Neural cell (in vitro differentiated cells): Measurements from ENCODE around the gene AP3S2. TPM values are rescaled to one million over a fixed set of nuclear protein-coding genes. Genes with fewer than 3 reads are reported as not detected.

Experiments used
- H2AFZ ChIP-seq: fragments of 200-600, 300-800 bp; sonication (generic), shearing (Covaris generic); 2 replicates; pipeline ENCODE4 v1.6.0; 2014; ENCODE audit warnings: low read depth, mild to moderate bottlenecking, antibody characterized with exemption, low read length, moderate library complexity
- H3F3A ChIP-seq: fragments of 200-600 bp; shearing (Covaris generic); 2 replicates; pipeline ENCODE4 v1.6.1; 2016; ENCODE audit warnings: mild to moderate bottlenecking, moderate library complexity, mixed read lengths, antibody characterized with exemption, low read length; ENCODE audit not compliant: insufficient read depth, poor library complexity, severe bottlenecking
- H3K27ac ChIP-seq: fragments of 200-600, 300-800 bp; sonication (generic), shearing (Covaris generic); 2 replicates; pipeline ENCODE4 v1.5.1; 2014; ENCODE audit warnings: mild to moderate bottlenecking, low read length, moderate library complexity
- H3K27me3 ChIP-seq: fragments of 300-800, 200-600 bp; sonication (generic), shearing (Covaris generic); 2 replicates; pipeline ENCODE4 v1.6.0; 2014; ENCODE audit warnings: mild to moderate bottlenecking, low read depth, low read length, moderate library complexity; ENCODE audit not compliant: insufficient read depth
- H3K36me3 ChIP-seq: fragments of 300-800, 200-600 bp; sonication (generic), shearing (Covaris generic); 2 replicates; pipeline ENCODE4 v1.5.1; 2014; ENCODE audit warnings: mild to moderate bottlenecking, antibody characterized with exemption, low read length, moderate library complexity; ENCODE audit not compliant: insufficient read depth
- H3K4me2 ChIP-seq: fragments of 300-800, 200-600 bp; sonication (generic), shearing (Covaris generic); 2 replicates; pipeline ENCODE4 v1.6.0; 2014; ENCODE audit warnings: mild to moderate bottlenecking, low read length
- H3K4me3 ChIP-seq: fragments of 300-800, 200-600 bp; sonication (generic), shearing (Covaris generic); 2 replicates; pipeline ENCODE4 v1.5.1; 2014; ENCODE audit warnings: mild to moderate bottlenecking, low read length, moderate library complexity
- H3K79me2 ChIP-seq: fragments of 200-600 bp; shearing (Covaris generic); replicated peaks from 2 replicates; pipeline ENCODE4 v1.6.0; 2014; ENCODE audit warnings: mild to moderate bottlenecking, low read length, moderate library complexity; ENCODE audit not compliant: insufficient read depth
- H3K9ac ChIP-seq: fragments of 300-800, 200-600 bp; sonication (generic), shearing (Covaris generic); 2 replicates; pipeline ENCODE4 v1.6.1; 2016; ENCODE audit warnings: mild to moderate bottlenecking, low read length, mixed read lengths
- H3K9me2 ChIP-seq: fragments of 200-600 bp; shearing (Covaris generic); 2 replicates; pipeline ENCODE4 v1.6.1; 2016; ENCODE audit warnings: mild to moderate bottlenecking, low read length, mixed read lengths; ENCODE audit not compliant: insufficient read depth
- H3K9me3 ChIP-seq: fragments of 200-600, 300-800 bp; sonication (generic), shearing (Covaris generic); 2 replicates; pipeline ENCODE4 v1.6.1; 2016; ENCODE audit warnings: mild to moderate bottlenecking, mixed run types, low read length, moderate library complexity, mixed read lengths
- H4K20me1 ChIP-seq: fragments of 200-600 bp; shearing (Covaris generic); 2 replicates; pipeline ENCODE4 v1.6.1; 2016; ENCODE audit warnings: mild to moderate bottlenecking, mixed run types; ENCODE audit not compliant: insufficient read depth
- CTCF ChIP-seq: fragments of 450-650 bp; IDR thresholded peaks from 2 replicates; pipeline ENCODE4 v1.5.1; 2014; ENCODE audit warnings: antibody characterized with exemption, mild to moderate bottlenecking, moderate library complexity; ENCODE audit not compliant: poor library complexity, severe bottlenecking
- EP300 ChIP-seq: fragments of 450-650 bp; conservative IDR thresholded peaks from 2 replicates; pipeline ENCODE4 v1.6.1; 2014; ENCODE audit warnings: antibody characterized with exemption, mild to moderate bottlenecking, moderate library complexity; ENCODE audit not compliant: poor library complexity, severe bottlenecking
- EZH2 ChIP-seq: fragments of 200-600, 300-800 bp; shearing (Covaris generic), sonication (generic); IDR thresholded peaks from 2 replicates; pipeline ENCODE4 v1.6.1; 2014; ENCODE audit warnings: antibody characterized with exemption, low read length, borderline replicate concordance, mild to moderate bottlenecking; ENCODE audit not compliant: insufficient read depth, poor library complexity, severe bottlenecking
- MXI1 ChIP-seq: fragments of 450-650 bp; conservative IDR thresholded peaks from 2 replicates; pipeline ENCODE4 v1.6.1; 2014; ENCODE audit warnings: antibody characterized with exemption, mild to moderate bottlenecking; ENCODE audit not compliant: poor library complexity, severe bottlenecking
- POLR2AphosphoS5 ChIP-seq: IDR thresholded peaks from 2 replicates; pipeline ENCODE4 v1.6.1; 2012
- RAD21 ChIP-seq: fragments of 450-650 bp; conservative IDR thresholded peaks from 2 replicates; pipeline ENCODE4 v1.6.1; 2014; ENCODE audit warnings: antibody characterized with exemption, mild to moderate bottlenecking, moderate library complexity
- SMC3 ChIP-seq: fragments of 450-650 bp; conservative IDR thresholded peaks from 2 replicates; pipeline ENCODE4 v1.6.1; 2014; ENCODE audit warnings: antibody characterized with exemption, mild to moderate bottlenecking, moderate library complexity; ENCODE audit not compliant: poor library complexity
- TAF1 ChIP-seq: IDR thresholded peaks from 2 replicates; pipeline ENCODE4 v1.6.1; 2012; ENCODE audit warnings: low read depth
- polyA plus RNA-seq: library from polyadenylated mRNA; depleted of rRNA; stranded (reverse); fragments of >200 nt; gene quantifications from 2 replicates; pipeline ENCODE4 v1.2.3, GENCODE V29; 2014
- TF ChIP-seq, protein P1 (sequence below): IDR thresholded peaks from 2 replicates; pipeline ENCODE4 v1.6.1; 2012; ENCODE audit warnings: borderline replicate concordance

AP3S2 gene
- polyA plus RNA-seq, 1 donor from 2014 or later, result 47.6 TPM

GRCh38 chr15:89899951-89900567 lies 6.3 kb upstream of the AP3S2 start:
- H3F3A ChIP-seq, result no peaks in the 10 kb centered on the region
- no peaks in the 10 kb centered on the region for H3K36me3 ChIP-seq
- no peaks in the 10 kb centered on the region for H3K9me2 ChIP-seq
- no peaks in the 10 kb centered on the region for H3K27me3 ChIP-seq
- H3K4me2 ChIP-seq, result no peak overlapping the region
- no peak overlapping the region for H3K27ac ChIP-seq
- no peak overlapping the region for H3K9ac ChIP-seq
- TF ChIP-seq EP300, result no peak
- TF ChIP-seq MXI1, result no peak
- TF ChIP-seq POLR2AphosphoS5, result no peak
- TF ChIP-seq TAF1, result no peak
- no peak for TF ChIP-seq RAD21
- TF ChIP-seq SMC3, result no peak
- no peak for TF ChIP-seq EZH2
- TF ChIP-seq, protein P1, sequence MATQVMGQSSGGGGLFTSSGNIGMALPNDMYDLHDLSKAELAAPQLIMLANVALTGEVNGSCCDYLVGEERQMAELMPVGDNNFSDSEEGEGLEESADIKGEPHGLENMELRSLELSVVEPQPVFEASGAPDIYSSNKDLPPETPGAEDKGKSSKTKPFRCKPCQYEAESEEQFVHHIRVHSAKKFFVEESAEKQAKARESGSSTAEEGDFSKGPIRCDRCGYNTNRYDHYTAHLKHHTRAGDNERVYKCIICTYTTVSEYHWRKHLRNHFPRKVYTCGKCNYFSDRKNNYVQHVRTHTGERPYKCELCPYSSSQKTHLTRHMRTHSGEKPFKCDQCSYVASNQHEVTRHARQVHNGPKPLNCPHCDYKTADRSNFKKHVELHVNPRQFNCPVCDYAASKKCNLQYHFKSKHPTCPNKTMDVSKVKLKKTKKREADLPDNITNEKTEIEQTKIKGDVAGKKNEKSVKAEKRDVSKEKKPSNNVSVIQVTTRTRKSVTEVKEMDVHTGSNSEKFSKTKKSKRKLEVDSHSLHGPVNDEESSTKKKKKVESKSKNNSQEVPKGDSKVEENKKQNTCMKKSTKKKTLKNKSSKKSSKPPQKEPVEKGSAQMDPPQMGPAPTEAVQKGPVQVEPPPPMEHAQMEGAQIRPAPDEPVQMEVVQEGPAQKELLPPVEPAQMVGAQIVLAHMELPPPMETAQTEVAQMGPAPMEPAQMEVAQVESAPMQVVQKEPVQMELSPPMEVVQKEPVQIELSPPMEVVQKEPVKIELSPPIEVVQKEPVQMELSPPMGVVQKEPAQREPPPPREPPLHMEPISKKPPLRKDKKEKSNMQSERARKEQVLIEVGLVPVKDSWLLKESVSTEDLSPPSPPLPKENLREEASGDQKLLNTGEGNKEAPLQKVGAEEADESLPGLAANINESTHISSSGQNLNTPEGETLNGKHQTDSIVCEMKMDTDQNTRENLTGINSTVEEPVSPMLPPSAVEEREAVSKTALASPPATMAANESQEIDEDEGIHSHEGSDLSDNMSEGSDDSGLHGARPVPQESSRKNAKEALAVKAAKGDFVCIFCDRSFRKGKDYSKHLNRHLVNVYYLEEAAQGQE, result no peak
- TF ChIP-seq CTCF, result no peak
- H3K4me3 ChIP-seq, result no peak overlapping the region
- H2AFZ ChIP-seq, result no peak overlapping the region
- H3K9me3 ChIP-seq, result no peaks in the 10 kb centered on the region
- H3K79me2 ChIP-seq, result no peaks in the 10 kb centered on the region
- H4K20me1 ChIP-seq, result no peaks in the 10 kb centered on the region

DNA sequence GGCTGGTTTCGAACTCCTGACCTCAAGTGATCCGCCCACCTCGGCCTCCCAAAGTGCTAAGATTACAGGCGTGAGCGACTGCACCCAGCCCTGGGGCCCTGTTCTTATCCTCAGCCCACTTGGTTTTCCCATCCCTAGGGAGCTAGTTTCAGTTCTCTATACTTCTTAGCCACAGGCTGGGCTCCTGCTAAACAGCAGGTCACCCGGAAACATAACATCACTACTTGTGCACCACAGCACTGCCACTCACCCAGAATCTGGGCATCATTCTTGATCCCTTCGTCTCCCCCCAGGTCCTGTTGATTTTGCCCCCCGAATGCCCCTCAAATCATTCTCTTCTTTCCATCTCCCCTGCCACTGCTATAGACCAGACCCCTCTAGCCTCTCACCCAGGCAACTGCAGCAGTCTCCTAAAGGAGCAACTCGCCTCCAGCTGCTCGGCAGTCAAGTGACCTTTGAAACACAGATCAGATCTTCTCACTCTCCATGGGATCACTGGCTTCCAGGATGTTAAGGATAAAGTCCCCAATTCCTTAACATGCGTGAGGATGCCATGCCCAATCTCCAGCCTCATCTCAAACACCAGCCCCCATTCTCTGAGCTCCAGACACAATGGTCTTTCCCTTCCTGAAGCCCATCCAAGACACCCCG lies 5.6 kb upstream of the AP3S2 start:
- H3K4me3 ChIP-seq, result no peak overlapping the region
- no peaks in the 10 kb centered on the region for H4K20me1 ChIP-seq
- no peaks in the 10 kb centered on the region for H3K36me3 ChIP-seq
- H3K9me2 ChIP-seq, result no peaks in the 10 kb centered on the region
- no peaks in the 10 kb centered on the region for H3K9me3 ChIP-seq
- H3F3A ChIP-seq, result no peaks in the 10 kb centered on the region
- H3K9ac ChIP-seq, result no peak overlapping the region
- H3K4me2 ChIP-seq, result no peak overlapping the region
- H2AFZ ChIP-seq, result no peak overlapping the region
- TF ChIP-seq POLR2AphosphoS5 (no peak), TAF1 (no peak), MXI1 (no peak), SMC3 (no peak), EP300 (no peak), CTCF (no peak), RAD21 (no peak), EZH2 (no peak)
- TF ChIP-seq, protein P1, result no peak
- no peaks in the 10 kb centered on the region for H3K27me3 ChIP-seq
- no peak overlapping the region for H3K27ac ChIP-seq
- H3K79me2 ChIP-seq, result no peaks in the 10 kb centered on the region
